ENCODE results near the gene BLACAT1.
"Not testable (repeated sequence)": the region's sequence is repeated elsewhere in the genome, so short reads cannot be mapped to it uniquely, and the experiment has no call there.

BLACAT1 gene

GRCh38 chr1:205486258-205486657, 30.4 kb upstream of the BLACAT1 start:
- DNase-seq (ENCODE audit: low read depth, low spot score): no peak
- ChIA-PET POLR2A (no interaction called here), CTCF (interaction anchor here (0.8 to 21.8 kb wide), 40 partner anchors 7 to 257 kb away, joined by 3 to 709 read pairs (median 12); partner anchors contain the start of genes CDK18, KLHDC8A and LEMD1)
- TF ChIP-seq CTCF (IDR thresholded peaks at IDR 0.05; ENCODE audit: insufficient read depth, low read length, missing control alignments): no peak
- no peak overlapping the region for H3K4me3 ChIP-seq (ENCODE audit: low read depth, low read length)

GRCh38 chr1:205484985-205485967, 29.4 kb upstream of the BLACAT1 start:
- TF ChIP-seq CTCF (IDR thresholded peaks at IDR 0.05; ENCODE audit: insufficient read depth, low read length, missing control alignments): peak; percentile 89
- H3K4me3 ChIP-seq (ENCODE audit: low read depth, low read length): no peak overlapping the region
- ChIA-PET POLR2A (no interaction called here), CTCF (interaction anchor here (0.6 to 21.8 kb wide), 54 partner anchors 6 to 256 kb away, joined by 3 to 709 read pairs (median 8); partner anchors contain the start of genes BLACAT1, CDK18, KLHDC8A and LEMD1)
- no peak for DNase-seq (ENCODE audit: low read depth, low spot score)

- ChIA-PET POLR2A (no interaction called here), CTCF (interaction anchor here (1.0 to 21.8 kb wide), 10 partner anchors 10 to 128 kb away, joined by 3 to 709 read pairs (median 16); partner anchors contain the start of gene KLHDC8A)
- TF ChIP-seq CTCF (IDR thresholded peaks at IDR 0.05; ENCODE audit: insufficient read depth, low read length, missing control alignments): no peak
Observed at GRCh38 chr1:205483372-205483771, 27.5 kb upstream of the BLACAT1 start.

GRCh38 chr1:205482587-205482986, 26.7 kb upstream of the BLACAT1 start:
- H3K4me3 ChIP-seq (ENCODE audit: low read depth, low read length); POLR2A ChIA-PET; DNase-seq (ENCODE audit: low read depth, low spot score): not testable (repeated sequence)
- CTCF ChIA-PET: interaction anchor here (0.8 to 21.8 kb wide), 11 partner anchors 8 to 212 kb away, joined by 3 to 709 read pairs (median 9); partner anchors contain the start of gene KLHDC8A

More at GRCh38 chr1:205483372-205483771, 27.5 kb upstream of the BLACAT1 start:
- DNase-seq (ENCODE audit: low read depth, low spot score): no peak
- no peak overlapping the region for H3K4me3 ChIP-seq (ENCODE audit: low read depth, low read length)

GRCh38 chr1:205481629-205482151, 25.8 kb upstream of the BLACAT1 start:
- no peak for DNase-seq (ENCODE audit: low read depth, low spot score)

GRCh38 chr1:205481218-205481617, 25.4 kb upstream of the BLACAT1 start:
- CTCF ChIA-PET: interaction anchor here (1.1 to 21.8 kb wide), 6 partner anchors 44 to 146 kb away, joined by 3 to 709 read pairs (median 80); partner anchors contain the start of gene KLHDC8A
- no peak for TF ChIP-seq CTCF (IDR thresholded peaks at IDR 0.05; ENCODE audit: insufficient read depth, low read length, missing control alignments)
- POLR2A ChIA-PET: no interaction called here
- no peak overlapping the region for H3K4me3 ChIP-seq (ENCODE audit: low read depth, low read length)
- DNase-seq (ENCODE audit: low read depth, low spot score): no peak

More at GRCh38 chr1:205481629-205482151, 25.8 kb upstream of the BLACAT1 start:
- ChIA-PET CTCF (interaction anchor here (0.9 to 21.8 kb wide), 10 partner anchors 9 to 211 kb away, joined by 3 to 709 read pairs (median 18); partner anchors contain the start of gene KLHDC8A), POLR2A (no interaction called here)
- no peak overlapping the region for H3K4me3 ChIP-seq (ENCODE audit: low read depth, low read length)
- no peak for TF ChIP-seq CTCF (IDR thresholded peaks at IDR 0.05; ENCODE audit: insufficient read depth, low read length, missing control alignments)

All from AG04449 (cell line).